Measurements from ENCODE around the gene CHRNE.

The CHRNE gene

GRCh38 chr17:4854111-4854681, 48.7 kb downstream of the CHRNE start:
- Histone ChIP-seq H3K79me2 (ENCODE audit: insufficient read depth, low read depth) (no peaks in the 10 kb centered on the region), H3K36me3 (ENCODE audit: insufficient read depth) (no peaks in the 10 kb centered on the region), H3K4me3 (IDR thresholded peaks at IDR 0.05; ENCODE audit: insufficient read depth, low read depth, low read length) (no peak overlapping the region), H3K27me3 (ENCODE audit: insufficient read depth, low read depth) (no peaks in the 10 kb centered on the region), H3K27ac (no peak overlapping the region), H3K4me2 (no peak overlapping the region), H4K20me1 (ENCODE audit: insufficient read depth) (no peaks in the 10 kb centered on the region), H3K9ac (no peak overlapping the region), H3K4me1 (ENCODE audit: low read depth, poor library complexity, severe bottlenecking) (no peaks in the 10 kb centered on the region), H2AFZ (ENCODE audit: low read depth) (no peak overlapping the region)
- TF ChIP-seq CTCF (conservative IDR thresholded peaks at IDR 0.05; ENCODE audit: low read depth, low read length), result no peak

DNA sequence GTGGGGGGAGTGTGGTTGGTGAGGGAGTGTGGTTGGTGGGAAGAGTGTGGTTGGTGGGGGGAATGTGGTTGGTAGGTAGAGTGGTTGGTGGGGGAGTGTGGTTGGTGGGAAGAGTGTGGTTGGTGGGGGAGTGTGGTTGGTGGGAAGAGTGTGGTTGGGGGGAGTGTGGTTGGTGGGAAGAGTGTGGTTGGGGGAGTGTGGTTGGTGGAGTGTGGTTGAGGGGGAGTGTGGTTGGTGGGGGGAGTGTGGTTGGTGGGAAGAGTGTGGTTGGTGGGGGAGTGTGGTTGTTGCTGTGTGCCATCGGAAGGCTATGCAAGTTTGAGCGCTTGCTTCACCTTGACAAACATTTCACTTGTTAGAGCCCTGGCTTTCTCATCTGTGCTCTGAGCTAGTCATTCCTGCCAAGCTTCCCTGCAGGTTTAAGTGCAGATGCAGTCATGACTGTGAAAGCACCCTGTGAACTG, 49.7 kb downstream of the CHRNE start:
- no peak overlapping the region for H3K27ac ChIP-seq
- H3K4me3 ChIP-seq (IDR thresholded peaks at IDR 0.05; ENCODE audit: insufficient read depth, low read depth, low read length), result no peak overlapping the region
- H2AFZ ChIP-seq (ENCODE audit: low read depth), result no peak overlapping the region
- H3K36me3 ChIP-seq (ENCODE audit: insufficient read depth), result no peaks in the 10 kb centered on the region
- H3K4me1 ChIP-seq (ENCODE audit: low read depth, poor library complexity, severe bottlenecking), result no peaks in the 10 kb centered on the region
- H3K9ac ChIP-seq, result no peak overlapping the region
- no peak overlapping the region for H3K4me2 ChIP-seq
- H4K20me1 ChIP-seq (ENCODE audit: insufficient read depth), result no peaks in the 10 kb centered on the region
- no peak for TF ChIP-seq CTCF (conservative IDR thresholded peaks at IDR 0.05; ENCODE audit: low read depth, low read length)
- H3K27me3 ChIP-seq (ENCODE audit: insufficient read depth, low read depth), result no peaks in the 10 kb centered on the region
- H3K79me2 ChIP-seq (ENCODE audit: insufficient read depth, low read depth), result no peaks in the 10 kb centered on the region

DNA sequence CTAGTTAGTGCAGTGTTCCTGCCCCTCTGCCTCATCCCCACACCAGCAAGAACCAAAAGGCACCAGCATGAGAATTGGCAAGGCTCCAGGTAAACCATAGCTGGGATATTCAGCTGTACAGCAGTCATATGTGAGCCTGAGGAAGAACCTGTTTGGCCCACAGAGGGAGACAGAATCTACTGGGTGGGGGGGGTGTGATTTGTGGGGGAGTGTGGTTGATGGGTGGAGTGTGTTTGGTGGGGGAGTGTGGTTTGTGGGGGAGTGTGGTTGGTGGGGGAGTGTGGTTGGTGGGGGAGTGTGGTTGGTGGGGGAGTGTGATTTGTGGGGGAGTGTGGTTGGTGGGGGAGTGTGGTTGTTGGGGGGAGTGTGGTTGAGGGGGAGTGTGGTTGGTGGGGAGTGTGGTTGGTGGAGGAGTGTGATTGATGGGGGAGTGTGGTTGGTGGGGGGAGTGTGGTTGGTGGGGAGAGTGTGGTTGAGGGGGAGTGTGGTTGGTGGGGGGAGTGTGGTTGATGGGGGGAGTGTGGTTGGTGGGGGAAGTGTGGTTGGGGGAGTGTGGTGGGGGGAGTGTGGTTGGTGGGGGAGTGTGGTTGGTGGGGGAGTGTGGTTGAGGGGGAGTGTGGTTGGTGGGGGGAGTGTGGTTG, 50.2 kb downstream of the CHRNE start:
- no peaks in the 10 kb centered on the region for H4K20me1 ChIP-seq (ENCODE audit: insufficient read depth)
- H3K79me2 ChIP-seq (ENCODE audit: insufficient read depth, low read depth), result no peaks in the 10 kb centered on the region
- no peak overlapping the region for H3K4me3 ChIP-seq (IDR thresholded peaks at IDR 0.05; ENCODE audit: insufficient read depth, low read depth, low read length)
- H3K4me1 ChIP-seq (ENCODE audit: low read depth, poor library complexity, severe bottlenecking), result no peaks in the 10 kb centered on the region
- no peak overlapping the region for H3K27ac ChIP-seq
- no peaks in the 10 kb centered on the region for H3K27me3 ChIP-seq (ENCODE audit: insufficient read depth, low read depth)
- H2AFZ ChIP-seq (ENCODE audit: low read depth), result no peak overlapping the region
- H3K4me2 ChIP-seq, result no peak overlapping the region
- no peak overlapping the region for H3K9ac ChIP-seq
- no peak for TF ChIP-seq CTCF (conservative IDR thresholded peaks at IDR 0.05; ENCODE audit: low read depth, low read length)
- no peaks in the 10 kb centered on the region for H3K36me3 ChIP-seq (ENCODE audit: insufficient read depth)

GRCh38 chr17:4851084-4851483, 51.8 kb downstream of the CHRNE start:
- H3K4me2 ChIP-seq, result no peak overlapping the region
- H3K4me3 ChIP-seq (IDR thresholded peaks at IDR 0.05; ENCODE audit: insufficient read depth, low read depth, low read length), result no peak overlapping the region
- no peaks in the 10 kb centered on the region for H3K79me2 ChIP-seq (ENCODE audit: insufficient read depth, low read depth)
- H3K36me3 ChIP-seq (ENCODE audit: insufficient read depth), result no peaks in the 10 kb centered on the region
- no peak for TF ChIP-seq CTCF (conservative IDR thresholded peaks at IDR 0.05; ENCODE audit: low read depth, low read length)
- H3K27ac ChIP-seq, result no peak overlapping the region
- H3K4me1 ChIP-seq (ENCODE audit: low read depth, poor library complexity, severe bottlenecking), result no peaks in the 10 kb centered on the region
- H4K20me1 ChIP-seq (ENCODE audit: insufficient read depth), result no peaks in the 10 kb centered on the region
- H2AFZ ChIP-seq (ENCODE audit: low read depth), result no peak overlapping the region
- no peaks in the 10 kb centered on the region for H3K27me3 ChIP-seq (ENCODE audit: insufficient read depth, low read depth)
- H3K9ac ChIP-seq, result no peak overlapping the region
